ENCODE measurements around the gene VASH1. TPM values are rescaled to one million over a fixed set of nuclear protein-coding genes. Genes with fewer than 3 reads are reported as not detected.

VASH1 gene
- total RNA-seq, 1 donor from 2014 or later: 13.6 TPM

GRCh38 chr14:76777721-76778120 lies 16.5 kb downstream of the VASH1 start:
- Histone ChIP-seq H3K4me2 (ENCODE audit: low read length) (no peak overlapping the region), H3K4me1 (ENCODE audit: insufficient read depth, low read length) (peaks cover 29% of the 10 kb centered on the region), H2AFZ (ENCODE audit: low read depth, low read length) (no peak overlapping the region), H3K9ac (ENCODE audit: low read length) (no peak overlapping the region), H3K27me3 (ENCODE audit: insufficient read depth, low read length) (no peaks in the 10 kb centered on the region), H3K79me2 (ENCODE audit: insufficient read depth, low read length) (no peaks in the 10 kb centered on the region), H4K20me1 (ENCODE audit: insufficient read depth, low read length) (no peaks in the 10 kb centered on the region), H3K27ac (ENCODE audit: low read depth, low read length) (no peak overlapping the region), H3K4me3 (ENCODE audit: insufficient read depth, low read depth, low read length) (no peak overlapping the region), H3K9me3 (ENCODE audit: insufficient read depth, low read depth, low read length) (no peaks in the 10 kb centered on the region), H3K36me3 (ENCODE audit: insufficient read depth, low read length) (no peaks in the 10 kb centered on the region)
- DNase-seq (ENCODE audit: low read depth): no peak
- Mint-ChIP-seq H3K27me3 (ENCODE audit: low read depth, unreplicated experiment) (peaks cover 5% of the 10 kb centered on the region), H3K9me3 (ENCODE audit: unreplicated experiment) (no peaks in the 10 kb centered on the region), H3K36me3 (ENCODE audit: low read depth, unreplicated experiment) (peaks cover 10% of the 10 kb centered on the region), H3K27ac (ENCODE audit: unreplicated experiment) (no peak overlapping the region), H3K4me1 (ENCODE audit: low read depth, unreplicated experiment) (peaks cover 29% of the 10 kb centered on the region), H3K4me3 (ENCODE audit: unreplicated experiment) (no peak overlapping the region)
- no peak for FAIRE-seq
- TF ChIP-seq EZH2 (IDR thresholded peaks at IDR 0.05; ENCODE audit: insufficient read depth, low read length) (no peak), CTCF (IDR thresholded peaks at IDR 0.05; ENCODE audit: insufficient read depth, low read depth, low read length) (no peak)

- Histone ChIP-seq H3K4me3 (ENCODE audit: insufficient read depth, low read depth, low read length) (no peak overlapping the region), H3K4me1 (ENCODE audit: insufficient read depth, low read length) (peaks cover 20% of the 10 kb centered on the region), H3K27ac (ENCODE audit: low read depth, low read length) (no peak overlapping the region), H4K20me1 (ENCODE audit: insufficient read depth, low read length) (peaks cover 3% of the 10 kb centered on the region), H3K27me3 (ENCODE audit: insufficient read depth, low read length) (no peaks in the 10 kb centered on the region), H3K9me3 (ENCODE audit: insufficient read depth, low read depth, low read length) (no peaks in the 10 kb centered on the region), H3K4me2 (ENCODE audit: low read length) (no peak overlapping the region), H3K79me2 (ENCODE audit: insufficient read depth, low read length) (no peaks in the 10 kb centered on the region), H3K36me3 (ENCODE audit: insufficient read depth, low read length) (no peaks in the 10 kb centered on the region), H3K9ac (ENCODE audit: low read length) (no peak overlapping the region), H2AFZ (ENCODE audit: low read depth, low read length) (no peak overlapping the region)
- FAIRE-seq (no peak), DNase-seq (ENCODE audit: low read depth) (no peak)
- Mint-ChIP-seq H3K4me1 (ENCODE audit: low read depth, unreplicated experiment) (peaks cover 31% of the 10 kb centered on the region), H3K27ac (ENCODE audit: unreplicated experiment) (no peak overlapping the region), H3K9me3 (ENCODE audit: unreplicated experiment) (no peaks in the 10 kb centered on the region), H3K36me3 (ENCODE audit: low read depth, unreplicated experiment) (peaks cover 12% of the 10 kb centered on the region), H3K4me3 (ENCODE audit: unreplicated experiment) (no peak overlapping the region), H3K27me3 (ENCODE audit: low read depth, unreplicated experiment) (peaks cover 5% of the 10 kb centered on the region)
- no peak for TF ChIP-seq EZH2 (IDR thresholded peaks at IDR 0.05; ENCODE audit: insufficient read depth, low read length)
- no peak for TF ChIP-seq CTCF (IDR thresholded peaks at IDR 0.05; ENCODE audit: insufficient read depth, low read depth, low read length)
Observed at GRCh38 chr14:76778546-76779215, 17.4 kb downstream of the VASH1 start.
